ENCODE results near the gene SDC1.
"Not testable (repeated sequence)": the region's sequence is repeated elsewhere in the genome, so short reads cannot be mapped to it uniquely, and the experiment has no call there.

SDC1 gene, protein sequence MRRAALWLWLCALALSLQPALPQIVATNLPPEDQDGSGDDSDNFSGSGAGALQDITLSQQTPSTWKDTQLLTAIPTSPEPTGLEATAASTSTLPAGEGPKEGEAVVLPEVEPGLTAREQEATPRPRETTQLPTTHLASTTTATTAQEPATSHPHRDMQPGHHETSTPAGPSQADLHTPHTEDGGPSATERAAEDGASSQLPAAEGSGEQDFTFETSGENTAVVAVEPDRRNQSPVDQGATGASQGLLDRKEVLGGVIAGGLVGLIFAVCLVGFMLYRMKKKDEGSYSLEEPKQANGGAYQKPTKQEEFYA

DNA sequence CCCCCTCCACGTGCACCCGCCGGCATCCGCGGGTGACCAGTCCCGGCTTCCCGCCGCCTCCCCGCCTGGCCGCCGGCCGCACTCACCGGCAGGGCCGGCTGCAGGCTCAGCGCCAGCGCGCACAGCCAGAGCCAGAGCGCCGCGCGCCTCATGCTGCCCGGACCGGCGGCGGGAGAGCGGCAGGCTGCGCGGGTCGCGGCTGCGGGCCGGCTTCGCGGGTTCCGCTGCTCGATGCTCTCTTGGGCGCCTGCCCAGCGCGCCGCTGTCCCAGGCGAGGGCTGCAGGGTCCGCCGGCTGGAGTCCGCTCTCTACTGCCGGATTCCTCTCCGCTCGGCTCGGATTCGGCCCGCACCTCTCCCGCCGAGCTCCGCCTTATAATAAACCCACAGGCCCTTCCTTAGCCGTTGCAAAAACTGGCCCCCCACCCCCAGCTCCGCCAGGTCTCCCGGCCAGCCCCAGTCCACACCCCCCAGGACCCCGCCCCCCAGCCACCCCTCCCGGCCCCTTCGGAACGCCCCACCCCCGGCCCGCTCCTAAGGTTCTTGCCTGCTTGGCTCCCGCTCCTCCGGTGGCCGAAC lies at the start of gene SDC1:
SDC1 (minus strand) TSS at position 415 of the 578 bp plus-strand sequence; CDS start at position 152, 263 bp downstream.
- DNase-seq (ENCODE audit: low read depth in 2 of 2): no peak

DNA sequence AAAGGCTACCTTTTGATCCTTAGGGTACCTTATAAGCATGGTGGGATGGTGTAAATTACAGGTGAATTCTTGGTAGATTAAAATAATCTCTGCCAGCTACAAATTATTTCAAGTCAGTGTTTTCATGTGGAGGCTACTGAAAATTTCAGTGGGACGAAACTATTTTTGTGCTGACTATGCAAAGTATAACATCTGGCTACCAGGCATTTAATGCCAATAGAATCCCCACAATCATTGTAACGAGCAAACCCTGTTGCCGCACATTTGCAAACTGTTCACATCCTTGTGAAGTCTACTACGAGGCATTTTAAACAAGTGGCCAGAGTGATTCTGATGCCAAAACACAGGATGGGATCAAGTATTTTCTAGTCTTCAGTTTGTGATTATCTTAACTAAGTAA lies 48.1 kb upstream of the SDC1 start:
- DNase-seq (ENCODE audit: low read depth in 2 of 2): no peak

DNA sequence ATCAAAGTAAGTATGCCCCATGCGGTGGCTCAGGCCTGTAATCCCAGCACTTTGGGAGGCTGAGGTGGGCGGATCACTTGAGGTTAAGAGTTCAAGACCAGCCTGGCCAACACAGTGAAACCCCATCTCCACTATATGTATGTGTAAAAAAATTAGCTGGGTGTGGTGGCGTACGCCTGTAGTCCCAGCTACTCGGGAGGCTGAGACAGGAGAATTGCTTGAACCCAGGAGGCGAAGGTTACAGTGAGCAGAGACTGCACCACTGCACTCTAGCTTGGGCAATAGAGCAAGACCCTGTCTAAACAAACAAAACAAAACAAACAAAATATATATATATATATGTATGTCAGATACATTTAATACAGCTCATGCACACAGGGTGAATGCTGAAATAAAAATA lies 43.4 kb upstream of the SDC1 start:
- not testable (repeated sequence) for DNase-seq (ENCODE audit: low read depth in 2 of 2)

DNA sequence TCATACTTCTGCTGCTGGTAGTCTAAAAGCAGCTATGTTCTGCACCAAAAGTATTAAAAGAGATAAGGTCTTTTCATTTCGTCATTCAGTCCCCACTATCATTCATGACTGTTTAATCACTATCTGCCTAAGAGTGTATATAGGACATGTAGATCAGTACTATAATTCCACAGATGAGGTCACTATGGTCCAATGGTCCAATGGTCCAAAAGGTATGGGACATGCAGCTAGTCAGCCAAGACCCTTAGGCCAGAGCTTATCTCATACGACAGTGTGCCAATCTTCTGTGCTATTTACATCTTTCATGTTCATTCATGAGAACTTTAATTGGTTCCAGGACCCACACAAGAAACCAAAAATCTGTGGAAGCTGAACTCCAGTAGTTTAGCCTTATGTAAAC lies 42.6 kb upstream of the SDC1 start:
- no peak for DNase-seq (ENCODE audit: low read depth in 2 of 2)

DNA sequence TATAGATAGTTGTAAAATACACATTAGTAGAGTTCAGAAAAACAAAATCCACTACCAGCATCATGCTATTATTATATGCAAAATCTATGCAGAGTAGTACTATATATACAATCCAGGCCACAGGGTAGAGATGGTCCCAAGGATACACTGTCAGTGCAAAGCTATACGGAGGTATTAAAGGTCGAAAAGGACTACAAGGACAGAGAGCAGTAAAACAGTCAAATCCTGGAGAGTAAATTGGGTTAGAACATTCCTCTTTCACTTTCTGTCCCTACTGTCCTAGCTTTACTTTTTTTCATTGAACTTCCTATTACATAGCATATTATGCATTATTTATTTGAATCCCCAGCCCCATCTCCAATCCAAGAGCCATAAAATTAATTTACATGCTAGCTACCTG lies 39.7 kb upstream of the SDC1 start:
- DNase-seq (ENCODE audit: low read depth in 2 of 2): no peak

DNA sequence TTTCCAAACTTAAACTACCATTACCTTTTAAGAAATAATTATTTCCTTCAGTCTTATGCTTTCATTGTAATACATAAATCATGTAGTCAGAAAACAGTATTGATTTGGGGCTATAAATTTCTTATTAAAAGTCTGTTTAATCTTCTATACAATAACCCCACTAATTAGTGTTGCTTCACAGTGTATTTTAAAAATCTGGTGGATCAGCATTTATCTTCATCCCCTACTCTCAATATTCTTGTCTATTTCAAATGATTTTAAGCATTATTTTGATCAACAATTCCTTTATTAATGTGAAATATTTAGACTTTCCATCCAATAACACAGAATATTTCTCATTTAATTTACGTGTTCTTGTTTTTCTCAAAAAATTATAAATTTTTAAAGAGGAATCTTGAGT lies 32.5 kb upstream of the SDC1 start:
- no peak for DNase-seq (ENCODE audit: low read depth in 2 of 2)

DNA sequence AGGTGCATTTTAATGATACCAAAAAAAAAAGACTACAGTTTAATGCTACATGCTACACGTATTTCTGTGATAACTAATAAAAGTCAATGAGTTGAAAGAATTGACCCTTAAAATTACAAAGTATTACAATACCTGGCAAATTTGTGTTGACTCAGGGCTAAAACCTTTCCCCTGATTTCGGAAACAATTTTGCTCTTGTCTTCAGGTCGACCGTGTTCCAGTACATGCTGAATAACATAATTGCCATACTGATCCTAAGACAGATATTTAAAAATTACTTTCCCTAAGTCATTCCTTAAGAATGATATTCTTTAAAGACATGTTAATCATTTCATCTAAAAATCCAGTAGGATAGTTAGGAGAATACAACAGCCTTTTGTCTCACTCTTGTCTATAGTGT lies 29.8 kb upstream of the SDC1 start:
- no peak for DNase-seq (ENCODE audit: low read depth in 2 of 2)

DNA sequence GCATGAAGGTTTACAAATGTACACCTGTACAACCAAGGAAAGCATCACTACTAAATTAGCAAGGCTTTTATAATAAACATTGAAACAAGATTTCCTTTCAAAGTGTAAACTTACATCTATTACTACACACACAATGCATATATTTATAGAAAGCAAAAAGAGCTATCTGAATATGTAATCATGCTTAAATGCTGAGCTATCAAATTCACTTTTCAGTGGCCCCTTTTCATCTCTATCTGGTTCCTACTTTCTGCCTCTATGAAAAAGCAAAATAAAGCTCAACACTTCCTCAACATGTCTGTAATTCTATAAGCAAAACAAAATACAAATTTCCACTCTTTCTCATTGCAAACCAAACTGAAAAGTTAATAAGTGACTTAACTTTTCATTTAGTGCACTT lies 25.5 kb upstream of the SDC1 start:
- DNase-seq (ENCODE audit: low read depth in 2 of 2): no peak

DNA sequence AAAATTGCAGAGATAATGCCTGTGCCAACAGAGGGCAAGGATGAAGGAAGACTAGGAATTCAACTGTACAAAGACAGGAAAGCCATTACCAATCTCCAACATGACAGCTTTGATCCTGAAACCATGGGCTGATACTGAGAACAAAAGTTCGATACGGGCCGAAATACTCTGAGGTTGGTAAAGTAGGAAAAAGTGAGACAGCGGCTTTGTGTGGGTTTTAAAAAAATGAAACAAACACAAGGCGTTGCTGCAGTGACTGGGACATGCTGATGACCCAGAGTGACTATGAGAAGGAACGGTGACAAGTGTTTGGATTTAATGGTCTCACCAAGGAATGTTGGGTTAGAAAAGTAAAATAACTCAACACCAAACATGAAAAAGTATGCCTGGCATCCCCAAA lies 24.2 kb upstream of the SDC1 start:
- DNase-seq (ENCODE audit: low read depth in 2 of 2): no peak

DNA sequence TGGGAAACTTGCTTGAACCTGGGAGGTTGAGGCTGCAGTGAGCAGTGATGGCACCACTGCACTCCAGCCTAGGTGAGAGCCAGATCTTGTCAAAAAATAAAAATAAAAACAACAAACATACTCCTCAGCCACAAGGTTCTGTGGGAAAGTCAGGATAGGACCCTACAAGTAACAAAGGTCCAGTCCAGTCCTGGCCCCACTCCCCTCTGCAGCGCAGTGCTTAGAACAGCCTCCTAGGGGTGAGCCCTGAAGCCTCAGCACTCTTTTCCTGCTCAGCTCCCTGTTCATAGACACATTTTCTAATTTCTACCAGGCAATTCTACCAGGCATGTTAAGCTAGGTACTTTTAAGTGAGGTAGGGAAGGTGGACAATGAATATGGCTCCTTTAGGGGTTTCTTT lies 22.2 kb upstream of the SDC1 start:
- DNase-seq (ENCODE audit: low read depth in 2 of 2): no peak

DNA sequence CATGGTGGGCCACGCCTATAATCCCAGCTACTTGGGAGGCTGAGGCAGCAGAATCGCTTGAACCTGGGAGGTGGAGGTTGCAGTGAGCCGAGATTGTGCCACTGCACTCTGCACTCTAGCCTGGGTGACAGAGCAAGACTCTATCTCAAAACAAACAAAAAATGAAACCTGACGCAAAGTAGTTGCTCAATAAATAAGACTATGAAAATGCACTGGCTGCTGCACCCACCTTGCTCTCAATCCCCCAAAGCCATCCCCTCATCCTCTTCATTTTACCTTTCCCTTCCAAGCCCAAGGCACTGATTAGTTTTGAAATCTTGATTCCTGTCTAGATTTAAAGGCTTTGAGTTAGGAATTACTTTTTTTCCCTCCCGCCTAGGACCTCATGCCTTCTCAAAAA lies 18.7 kb upstream of the SDC1 start:
- DNase-seq (ENCODE audit: low read depth in 2 of 2): not testable (repeated sequence)

DNA sequence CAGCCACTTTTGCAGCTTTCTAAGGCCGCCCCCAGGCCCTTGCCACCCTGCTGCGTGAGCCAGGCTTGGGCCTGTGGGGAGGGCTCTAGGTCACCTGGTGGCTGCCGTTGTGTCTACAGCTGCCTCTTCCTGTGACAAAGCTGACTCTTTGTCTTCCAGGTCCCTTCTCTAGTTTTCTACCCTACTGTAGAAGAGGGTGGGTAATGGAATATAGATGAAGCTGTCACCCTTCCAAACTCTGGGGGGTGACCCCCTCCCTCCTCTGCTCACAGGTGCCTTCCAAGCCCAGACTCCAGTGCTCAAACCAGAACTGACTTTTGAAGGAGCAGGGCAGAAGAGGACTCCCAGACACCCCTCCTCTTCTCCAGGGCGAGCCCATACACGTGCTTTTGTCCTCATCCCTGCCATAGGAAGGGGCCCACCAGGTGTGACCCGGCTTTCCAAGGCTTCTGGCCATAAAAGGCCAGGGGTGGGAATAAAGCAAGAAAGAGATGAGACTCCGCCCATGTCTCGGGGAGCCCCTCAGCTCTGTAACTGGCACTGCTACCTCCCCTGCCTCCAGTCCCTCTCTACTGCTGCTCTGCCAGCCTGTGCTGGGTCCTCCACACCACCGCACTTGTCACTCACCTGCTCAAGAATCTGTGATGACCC lies 17.9 kb upstream of the SDC1 start:
- no peak for DNase-seq (ENCODE audit: low read depth in 2 of 2)

DNA sequence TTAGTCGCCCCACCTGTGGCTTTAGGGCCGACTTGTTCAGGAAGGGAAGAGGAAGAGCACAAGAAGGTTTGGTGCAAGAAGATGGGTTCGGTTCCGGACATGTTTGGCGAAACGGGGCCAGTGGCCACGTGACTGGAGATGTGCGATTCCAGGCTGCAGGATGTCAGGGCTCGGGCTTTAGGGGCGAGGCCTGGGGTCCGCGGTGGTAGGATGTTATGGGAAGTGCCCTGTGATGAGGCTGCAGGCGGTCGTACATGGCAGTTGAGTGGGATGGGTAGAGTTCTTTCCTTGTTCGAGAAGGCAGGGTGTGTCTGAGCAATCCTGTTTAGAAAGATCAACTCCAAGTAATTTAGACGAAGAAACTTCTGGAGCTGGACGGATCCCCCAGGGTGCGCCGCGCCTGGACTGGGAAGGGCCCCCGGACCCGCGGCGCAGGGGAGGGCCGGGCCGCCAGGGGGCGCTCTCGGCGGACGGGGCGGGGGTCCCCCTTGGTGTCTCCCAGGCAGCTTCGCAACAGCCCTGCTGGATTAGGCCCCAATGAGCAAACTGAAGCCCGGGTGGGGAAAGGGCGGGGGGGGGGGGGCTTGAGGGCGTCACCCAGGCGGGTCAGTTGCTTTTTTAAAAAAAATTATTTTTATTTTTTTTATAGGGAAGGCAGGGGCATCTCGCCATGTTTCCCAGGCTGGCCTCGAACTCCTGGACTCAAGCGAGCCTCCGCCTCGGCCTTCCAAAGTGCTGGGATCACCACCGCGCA lies 17.2 kb upstream of the SDC1 start:
- DNase-seq (ENCODE audit: low read depth in 2 of 2): no peak

DNA sequence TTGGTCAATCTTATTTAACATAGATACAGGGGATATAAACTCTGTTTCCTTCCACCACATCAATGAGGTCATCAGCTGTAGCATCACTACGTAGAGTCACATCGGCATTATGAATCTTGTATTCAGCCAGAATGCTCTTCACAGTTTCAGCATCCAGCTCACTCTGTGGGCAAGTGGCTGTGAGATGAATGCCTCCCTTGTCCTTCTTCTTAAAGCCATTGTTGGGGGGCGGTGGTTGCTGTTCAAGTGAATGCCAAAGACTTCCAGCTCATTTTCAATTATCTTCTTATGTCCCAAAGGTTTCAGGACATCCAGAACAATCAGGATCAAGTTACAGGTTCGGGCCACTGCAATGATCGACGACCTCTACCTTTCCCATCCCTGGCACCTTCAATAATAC lies 15.4 kb upstream of the SDC1 start:
- DNase-seq (ENCODE audit: low read depth in 2 of 2): not testable (repeated sequence)

DNA sequence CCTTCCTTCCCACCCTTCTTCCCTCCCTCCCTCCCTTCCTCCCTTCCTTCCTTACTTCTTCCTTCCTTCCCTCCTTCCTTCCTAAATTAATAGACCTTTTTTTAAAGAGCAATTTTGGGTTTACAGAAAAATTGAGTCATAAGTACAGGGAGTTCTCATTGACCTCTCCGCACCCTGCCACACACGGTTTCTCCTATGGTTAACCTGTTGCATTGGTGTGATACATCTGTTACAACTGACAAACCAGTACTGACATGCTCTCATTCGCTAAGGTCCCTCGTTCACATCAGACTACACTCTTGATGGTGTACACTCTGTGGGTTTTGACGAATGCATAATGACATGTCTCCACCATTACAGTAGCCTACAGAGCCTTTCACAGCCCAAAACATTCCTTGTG lies 11.6 kb upstream of the SDC1 start:
- no peak for DNase-seq (ENCODE audit: low read depth in 2 of 2)

DNA sequence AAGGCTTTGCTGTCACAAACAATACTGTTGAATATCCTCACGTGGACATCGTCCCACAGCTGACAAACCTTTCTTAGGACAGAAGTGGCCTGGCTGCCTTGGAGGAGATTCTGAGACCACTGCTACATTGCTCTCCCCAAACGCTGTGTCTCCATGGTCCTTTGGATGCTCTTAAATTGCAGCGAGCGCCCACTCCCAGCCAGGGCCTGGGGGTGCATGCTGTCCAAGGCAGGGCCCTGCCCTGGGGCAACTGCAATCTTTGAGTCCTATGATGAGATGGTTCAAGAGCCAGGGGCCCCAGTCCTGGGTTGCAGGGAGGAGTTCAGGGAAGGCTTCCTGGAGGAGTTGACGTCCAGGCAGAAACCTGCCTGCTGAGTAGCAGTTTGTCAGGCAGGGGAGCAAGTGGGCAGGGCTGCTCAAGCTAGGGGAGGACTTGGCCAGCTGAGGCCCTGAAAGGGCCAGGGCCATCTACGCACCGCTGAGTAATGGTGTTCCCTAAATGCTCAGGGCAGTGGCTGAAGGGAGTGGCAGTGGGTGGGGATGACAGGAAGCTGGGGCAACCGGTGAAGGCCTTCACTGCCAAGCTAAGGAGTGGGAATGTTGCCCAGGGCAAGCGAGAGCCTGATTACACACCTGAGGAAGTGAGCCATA lies 10.8 kb upstream of the SDC1 start:
- no peak for DNase-seq (ENCODE audit: low read depth in 2 of 2)

DNA sequence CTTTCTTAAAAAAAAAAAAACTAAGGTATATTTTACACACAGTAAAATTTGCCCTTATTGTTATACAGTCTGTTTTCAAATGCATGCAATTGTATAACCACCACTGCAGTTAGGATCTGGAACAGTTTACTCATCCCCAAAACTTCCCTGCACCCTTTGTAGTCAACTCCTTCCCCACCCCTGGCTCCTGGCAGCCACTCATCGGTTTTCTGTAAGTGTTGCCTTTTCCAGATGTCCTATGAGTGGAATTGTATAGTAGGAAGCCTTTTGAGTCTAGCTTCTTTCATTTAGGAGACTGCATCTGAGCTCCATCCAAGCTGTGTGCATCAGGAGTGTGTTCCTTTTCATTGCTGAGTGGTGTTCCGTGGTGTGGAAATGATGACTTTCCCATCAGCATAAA lies 9.7 kb upstream of the SDC1 start:
- DNase-seq (ENCODE audit: low read depth in 2 of 2): not testable (repeated sequence)

DNA sequence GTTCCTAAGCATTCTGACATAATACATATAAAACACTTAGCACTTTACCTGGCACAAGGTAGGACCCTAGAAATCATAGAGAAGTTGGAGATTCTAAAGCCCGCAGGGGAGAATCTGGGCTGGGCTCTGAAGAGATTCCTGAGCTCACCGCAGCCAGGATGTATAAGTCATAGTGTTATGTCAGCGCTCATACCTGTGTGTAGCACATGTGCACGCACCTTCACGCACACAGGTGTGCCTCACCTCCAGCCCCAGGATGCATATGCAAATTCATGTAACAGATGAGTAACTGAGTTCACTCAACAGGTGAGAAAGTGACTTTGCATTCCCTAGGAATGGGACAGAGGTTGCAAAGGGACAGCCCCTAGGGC lies 7.9 kb upstream of the SDC1 start:
- DNase-seq (ENCODE audit: low read depth in 2 of 2): no peak

DNA sequence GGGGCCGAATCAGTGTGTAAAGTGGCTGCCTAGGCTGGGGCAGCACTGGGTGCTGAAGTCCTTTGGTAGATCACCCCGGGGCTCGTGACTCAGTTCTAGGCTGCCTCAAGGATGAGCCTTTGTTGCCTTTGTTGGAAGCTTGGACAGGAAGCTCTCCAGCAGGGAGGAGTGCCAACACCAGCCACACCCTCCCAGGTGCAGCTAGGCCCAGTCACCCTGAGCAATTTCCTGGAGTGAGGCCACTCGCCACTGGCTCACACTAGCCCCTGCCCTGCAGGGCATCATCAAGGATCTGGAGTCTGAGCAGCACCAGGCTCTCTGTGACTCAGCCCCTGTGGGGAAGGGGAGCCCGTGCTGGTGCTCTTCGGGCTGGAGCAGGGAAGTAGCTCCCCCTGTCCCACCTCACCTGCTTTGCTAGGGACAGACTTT lies 6.7 kb upstream of the SDC1 start:
- no peak for DNase-seq (ENCODE audit: low read depth in 2 of 2)

DNA sequence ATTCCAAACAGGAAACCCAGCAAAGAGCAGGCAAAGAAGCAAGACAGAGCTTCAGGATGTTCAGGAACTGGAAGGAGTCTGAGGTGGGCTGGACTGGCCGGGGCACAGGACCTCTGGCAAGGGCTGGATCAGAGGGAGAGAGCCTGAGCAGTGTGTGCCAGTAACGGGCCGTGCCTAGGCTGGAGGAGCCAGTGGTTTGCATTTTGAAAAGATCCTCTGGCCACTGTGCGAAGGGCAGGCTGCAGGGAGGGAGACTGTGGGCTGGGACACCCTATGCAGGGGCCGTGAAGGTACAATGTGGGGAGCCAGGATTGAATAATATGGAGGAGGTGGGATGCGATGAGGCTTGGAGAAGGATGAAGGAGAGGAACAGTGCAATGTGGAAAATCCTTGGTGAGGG lies 6.2 kb upstream of the SDC1 start:
- no peak for DNase-seq (ENCODE audit: low read depth in 2 of 2)

DNA sequence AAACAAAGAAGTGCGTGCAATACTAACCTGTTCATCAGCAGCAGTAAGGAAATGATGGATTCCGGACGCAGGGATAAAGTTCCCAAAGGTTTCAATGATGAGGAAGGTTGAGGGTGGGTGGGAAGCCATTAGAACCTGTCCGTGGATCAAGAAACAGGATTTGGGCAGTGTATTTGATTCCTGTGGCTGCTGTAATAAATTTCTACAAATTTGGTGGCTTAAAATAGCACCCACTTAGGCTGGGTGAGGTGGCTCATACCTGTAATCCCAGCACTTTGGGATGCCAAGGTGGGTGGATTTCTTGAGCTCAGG lies 5.1 kb upstream of the SDC1 start:
- DNase-seq (ENCODE audit: low read depth in 2 of 2): no peak

Measured in activated CD4-positive, alpha-beta T cell treated with anti-CD3 and anti-CD28 coated beads for 24 hours (primary cell).